Measurements from ENCODE around the gene MESP1. TPM values are rescaled to one million over a fixed set of nuclear protein-coding genes. Genes with fewer than 3 reads are reported as not detected.

MESP1 gene
- total RNA-seq, 2 experiments from 2014 or later, result 4.4 to 6.6 TPM

GRCh38 chr15:89777073-89777751 lies 26.2 kb upstream of the MESP1 start:
- DNase-seq, result no peak
- Mint-ChIP-seq H3K9me3 (no peaks in the 10 kb centered on the region), H3K27me3 (ENCODE audit: low read depth) (peaks cover 12% of the 10 kb centered on the region), H3K4me3 (peak overlapping the region; percentile 24), H3K36me3 (ENCODE audit: low read depth) (no peaks in the 10 kb centered on the region), H3K4me1 (ENCODE audit: low read depth) (peaks cover 11% of the 10 kb centered on the region), H3K27ac (no peak overlapping the region)
- intact Hi-C loops (cut with micrococcal nuclease), result no loop called here
- CTCF ChIA-PET, result interaction anchor here (0.5 to 0.6 kb wide), 2 partner anchors 9 to 24 kb away, joined by 3 read pairs; no protein-coding TSS in a partner anchor

- peak within 1 kb of the TSS; percentile 59 for H3K4me3 Mint-ChIP-seq
- peaks cover 8% of the 10 kb centered on the region for H3K4me1 Mint-ChIP-seq (ENCODE audit: low read depth)
- H3K9me3 Mint-ChIP-seq, result no peaks in the 10 kb centered on the region
- H3K27me3 Mint-ChIP-seq (ENCODE audit: low read depth), result peaks cover 12% of the 10 kb centered on the region
- intact Hi-C loops (cut with micrococcal nuclease), result no loop called here
- CTCF ChIA-PET, result interaction anchor here (0.7 kb wide), 1 partner anchor 15 kb away, joined by 3 read pairs; no protein-coding TSS in a partner anchor
- H3K27ac Mint-ChIP-seq, result no peak within 1 kb of the TSS
- DNase-seq, result peak; percentile 52
- no peaks in the 10 kb centered on the region for H3K36me3 Mint-ChIP-seq (ENCODE audit: low read depth)
Measured at GRCh38 chr15:89776274-89777072, 25.4 kb upstream of the MESP1 start, which contains the start of gene MESP2. TSS of gene MESP2 (plus strand) at chr15:89776332. CDS start at chr15:89776358, 26 bp downstream.

GRCh38 chr15:89775815-89776214 lies 24.8 kb upstream of the MESP1 start:
- DNase-seq, result no peak
- Mint-ChIP-seq H3K4me3 (peak overlapping the region; percentile 21), H3K9me3 (no peaks in the 10 kb centered on the region), H3K36me3 (ENCODE audit: low read depth) (no peaks in the 10 kb centered on the region), H3K27ac (no peak overlapping the region), H3K27me3 (ENCODE audit: low read depth) (peaks cover 12% of the 10 kb centered on the region), H3K4me1 (ENCODE audit: low read depth) (peaks cover 3% of the 10 kb centered on the region)
- intact Hi-C loops (cut with micrococcal nuclease), result no loop called here
- CTCF ChIA-PET, result interaction anchor here (0.7 to 1.9 kb wide), 2 partner anchors 15 to 16 kb away, joined by 3 to 6 read pairs; no protein-coding TSS in a partner anchor

- H3K27me3 Mint-ChIP-seq (ENCODE audit: low read depth), result peaks cover 12% of the 10 kb centered on the region
Measured at GRCh38 chr15:89774492-89774891, 23.4 kb upstream of the MESP1 start.

GRCh38 chr15:89772932-89773583 lies 22.0 kb upstream of the MESP1 start:
- DNase-seq, result no peak
- Mint-ChIP-seq H3K27ac (no peak overlapping the region), H3K9me3 (no peaks in the 10 kb centered on the region), H3K4me1 (ENCODE audit: low read depth) (no peaks in the 10 kb centered on the region), H3K27me3 (ENCODE audit: low read depth) (peaks cover 10% of the 10 kb centered on the region), H3K36me3 (ENCODE audit: low read depth) (no peaks in the 10 kb centered on the region), H3K4me3 (no peak overlapping the region)
- intact Hi-C loops (cut with micrococcal nuclease), result no loop called here
- CTCF ChIA-PET, result interaction anchor here (0.7 to 1.3 kb wide), 2 partner anchors 102 to 478 kb away, joined by 3 to 4 read pairs; no protein-coding TSS in a partner anchor

More at GRCh38 chr15:89774492-89774891, 23.4 kb upstream of the MESP1 start:
- H3K27ac Mint-ChIP-seq, result no peak overlapping the region
- no peaks in the 10 kb centered on the region for H3K4me1 Mint-ChIP-seq (ENCODE audit: low read depth)
- DNase-seq, result no peak
- no peak overlapping the region for H3K4me3 Mint-ChIP-seq
- H3K36me3 Mint-ChIP-seq (ENCODE audit: low read depth), result no peaks in the 10 kb centered on the region
- intact Hi-C loops (cut with micrococcal nuclease), result no loop called here
- CTCF ChIA-PET, result interaction anchor here (1.3 to 1.9 kb wide), 2 partner anchors 14 to 100 kb away, joined by 4 to 6 read pairs; no protein-coding TSS in a partner anchor
- H3K9me3 Mint-ChIP-seq, result no peaks in the 10 kb centered on the region

GRCh38 chr15:89770041-89770440 lies 19.0 kb upstream of the MESP1 start:
- CTCF ChIA-PET, result interaction anchor here (0.9 kb wide), 1 partner anchor 8 kb away, joined by 7 read pairs; no protein-coding TSS in a partner anchor
- no peak overlapping the region for H3K4me3 Mint-ChIP-seq
- H3K9me3 Mint-ChIP-seq, result no peaks in the 10 kb centered on the region
- DNase-seq, result no peak
- no peaks in the 10 kb centered on the region for H3K4me1 Mint-ChIP-seq (ENCODE audit: low read depth)
- no peak overlapping the region for H3K27ac Mint-ChIP-seq
- intact Hi-C loops (cut with micrococcal nuclease), result no loop called here
- no peaks in the 10 kb centered on the region for H3K27me3 Mint-ChIP-seq (ENCODE audit: low read depth)
- no peaks in the 10 kb centered on the region for H3K36me3 Mint-ChIP-seq (ENCODE audit: low read depth)

GRCh38 chr15:89769366-89769765 lies 18.3 kb upstream of the MESP1 start:
- CTCF ChIA-PET, result interaction anchor here (0.5 kb wide), 1 partner anchor 387 kb away, joined by 3 read pairs; no protein-coding TSS in a partner anchor
- H3K27ac Mint-ChIP-seq, result no peak overlapping the region

GRCh38 chr15:89768071-89768500 lies 17.0 kb upstream of the MESP1 start:
- H3K27me3 Mint-ChIP-seq (ENCODE audit: low read depth), result no peaks in the 10 kb centered on the region
- CTCF ChIA-PET, result interaction anchor here (0.8 to 1.4 kb wide), 2 partner anchors 9 to 107 kb away, joined by 3 to 7 read pairs; no protein-coding TSS in a partner anchor
- H3K4me3 Mint-ChIP-seq, result no peak overlapping the region
- no peaks in the 10 kb centered on the region for H3K4me1 Mint-ChIP-seq (ENCODE audit: low read depth)
- DNase-seq, result no peak
- intact Hi-C loops (cut with micrococcal nuclease), result loop anchor here (10.0 kb wide), 1 partner anchor 517 kb away; no protein-coding TSS in a partner anchor
- no peaks in the 10 kb centered on the region for H3K9me3 Mint-ChIP-seq
- H3K36me3 Mint-ChIP-seq (ENCODE audit: low read depth), result no peaks in the 10 kb centered on the region
- no peak overlapping the region for H3K27ac Mint-ChIP-seq

More at GRCh38 chr15:89769366-89769765, 18.3 kb upstream of the MESP1 start:
- H3K27me3 Mint-ChIP-seq (ENCODE audit: low read depth), result no peaks in the 10 kb centered on the region
- H3K36me3 Mint-ChIP-seq (ENCODE audit: low read depth), result no peaks in the 10 kb centered on the region
- no peaks in the 10 kb centered on the region for H3K9me3 Mint-ChIP-seq
- no peaks in the 10 kb centered on the region for H3K4me1 Mint-ChIP-seq (ENCODE audit: low read depth)
- intact Hi-C loops (cut with micrococcal nuclease), result loop anchor here (10.0 kb wide), 1 partner anchor 515 kb away; no protein-coding TSS in a partner anchor
- no peak overlapping the region for H3K4me3 Mint-ChIP-seq
- DNase-seq, result no peak

GRCh38 chr15:89767411-89767915 lies 16.4 kb upstream of the MESP1 start:
- H3K27me3 Mint-ChIP-seq (ENCODE audit: low read depth), result no peaks in the 10 kb centered on the region
- H3K36me3 Mint-ChIP-seq (ENCODE audit: low read depth), result no peaks in the 10 kb centered on the region
- no peak overlapping the region for H3K4me3 Mint-ChIP-seq
- intact Hi-C loops (cut with micrococcal nuclease), result loop anchor here (10.0 kb wide), 1 partner anchor 517 kb away; no protein-coding TSS in a partner anchor
- H3K27ac Mint-ChIP-seq, result no peak overlapping the region
- CTCF ChIA-PET, result interaction anchor here (1.4 kb wide), 1 partner anchor 107 kb away, joined by 7 read pairs; no protein-coding TSS in a partner anchor
- no peaks in the 10 kb centered on the region for H3K9me3 Mint-ChIP-seq
- no peak for DNase-seq
- H3K4me1 Mint-ChIP-seq (ENCODE audit: low read depth), result no peaks in the 10 kb centered on the region

- no peak overlapping the region for H3K27ac Mint-ChIP-seq
- no peak overlapping the region for H3K4me3 Mint-ChIP-seq
- no peaks in the 10 kb centered on the region for H3K4me1 Mint-ChIP-seq (ENCODE audit: low read depth)
- intact Hi-C loops (cut with micrococcal nuclease), result loop anchor here (10.0 kb wide), 1 partner anchor 518 kb away; no protein-coding TSS in a partner anchor
- no peaks in the 10 kb centered on the region for H3K36me3 Mint-ChIP-seq (ENCODE audit: low read depth)
- H3K9me3 Mint-ChIP-seq, result no peaks in the 10 kb centered on the region
- no peak for DNase-seq
- H3K27me3 Mint-ChIP-seq (ENCODE audit: low read depth), result no peaks in the 10 kb centered on the region
- CTCF ChIA-PET, result no interaction called here
Measured at GRCh38 chr15:89766357-89767311, 15.6 kb upstream of the MESP1 start.

GRCh38 chr15:89765694-89766093 lies 14.6 kb upstream of the MESP1 start:
- CTCF ChIA-PET, result no interaction called here
- intact Hi-C loops (cut with micrococcal nuclease), result loop anchor here (10.0 kb wide), 1 partner anchor 519 kb away; no protein-coding TSS in a partner anchor
- Mint-ChIP-seq H3K36me3 (ENCODE audit: low read depth) (no peaks in the 10 kb centered on the region), H3K4me1 (ENCODE audit: low read depth) (no peaks in the 10 kb centered on the region), H3K9me3 (no peaks in the 10 kb centered on the region), H3K27ac (no peak overlapping the region), H3K27me3 (ENCODE audit: low read depth) (no peaks in the 10 kb centered on the region), H3K4me3 (no peak overlapping the region)
- no peak for DNase-seq
